ENCODE data around the gene TAF3.

TAF3 gene

GRCh38 chr10:8061274-8062211, 243.2 kb downstream of the TAF3 start:
- DNase-seq = peak; percentile 57

- no peak for DNase-seq
Measured at GRCh38 chr10:8063128-8063908, 245.0 kb downstream of the TAF3 start.

- DNase-seq = no peak
Measured at GRCh38 chr10:8063935-8064334, 245.6 kb downstream of the TAF3 start.

- no peak for DNase-seq
Measured at GRCh38 chr10:8064436-8064835, 246.1 kb downstream of the TAF3 start.

GRCh38 chr10:8065651-8066050, 247.3 kb downstream of the TAF3 start:
- no peak for DNase-seq

- no peak for DNase-seq
Measured at GRCh38 chr10:8066124-8066523, 247.8 kb downstream of the TAF3 start.
